SU-DHL-6 (cell line): ENCODE results near the gene HLA-DPA1.

Experiments
- H2AFZ ChIP-seq: fragments of 200-600 bp; sonication (generic); 2 replicates; pipeline ENCODE4 v1.6.1; 2014; ENCODE audit warnings: low read depth, mild to moderate bottlenecking, moderate library complexity, mixed read lengths, antibody characterized with exemption, low read length; ENCODE audit not compliant: severe bottlenecking
- H3F3A ChIP-seq: fragments of 200-600 bp; shearing (Covaris generic); 2 replicates; pipeline ENCODE4 v1.6.0; 2016; ENCODE audit warnings: antibody characterized with exemption, mild to moderate bottlenecking; ENCODE audit not compliant: insufficient read depth
- H3K27ac ChIP-seq: fragments of 200-600 bp; sonication (generic); 2 replicates; pipeline ENCODE4 v1.5.1; 2016; ENCODE audit warnings: low read depth, mild to moderate bottlenecking, low read length, moderate library complexity, mixed read lengths
- H3K27me3 ChIP-seq: fragments of 200-600 bp; sonication (generic), shearing (Covaris generic); 2 replicates; pipeline ENCODE4 v1.6.0; 2014; ENCODE audit warnings: mild to moderate bottlenecking, low read length
- H3K36me3 ChIP-seq: fragments of 200-600 bp; sonication (generic); 2 replicates; pipeline ENCODE4 v1.6.1; 2014; ENCODE audit warnings: mild to moderate bottlenecking, low read length, mixed read lengths
- H3K4me2 ChIP-seq: fragments of 300-600, 200-600 bp; shearing (Covaris generic), sonication (generic); 2 replicates; pipeline ENCODE4 v1.6.0; 2014; ENCODE audit warnings: low read length, low read depth, mild to moderate bottlenecking; ENCODE audit not compliant: poor library complexity, severe bottlenecking
- H3K4me3 ChIP-seq: fragments of 200-600 bp; sonication (generic); 2 replicates; pipeline ENCODE4 v1.5.1; 2014; ENCODE audit warnings: antibody characterized with exemption, low read length, mild to moderate bottlenecking, mixed read lengths; ENCODE audit not compliant: insufficient read depth, poor library complexity, severe bottlenecking
- H3K79me2 ChIP-seq: fragments of 200-600 bp; sonication (generic); 2 replicates; pipeline ENCODE4 v1.6.1; 2014; ENCODE audit warnings: mild to moderate bottlenecking, low read length, moderate library complexity; ENCODE audit not compliant: insufficient read depth
- H3K9ac ChIP-seq: fragments of 200-600 bp; sonication (generic); 2 replicates; pipeline ENCODE4 v1.7.0; 2014; ENCODE audit warnings: mild to moderate bottlenecking, low read length
- H3K9me2 ChIP-seq: fragments of 200-600 bp; sonication (generic); replicated peaks from 2 replicates; pipeline ENCODE4 v1.6.1; 2014; ENCODE audit warnings: low read length; ENCODE audit not compliant: insufficient read depth
- H3K9me3 ChIP-seq: fragments of 200-600 bp; sonication (generic); 2 replicates; pipeline ENCODE4 v1.6.1; 2014; ENCODE audit warnings: low read length, mixed read lengths; ENCODE audit not compliant: insufficient read depth
- H4K20me1 ChIP-seq: fragments of 200-600 bp; sonication (generic); 2 replicates; pipeline ENCODE4 v1.6.1; 2014; ENCODE audit warnings: low read depth, mild to moderate bottlenecking, antibody characterized with exemption, low read length, moderate library complexity, mixed read lengths
- EZH2phosphoT487 ChIP-seq: fragments of 200-600 bp; sonication (generic), shearing (Covaris generic); conservative IDR thresholded peaks from 2 replicates; pipeline ENCODE4 v1.6.1; 2018; ENCODE audit warnings: mild to moderate bottlenecking, antibody characterized with exemption, low read length, moderate library complexity, mixed read lengths
- TF ChIP-seq, protein P1 (sequence below): fragments of 200-600 bp; sonication (generic); IDR thresholded peaks from one replicate; pipeline ENCODE4 v1.5.1; 2017; ENCODE audit warnings: antibody characterized with exemption, mild to moderate bottlenecking, low read length, moderate library complexity; ENCODE audit not compliant: insufficient read depth, poor library complexity, severe bottlenecking

HLA-DPA1 gene

DNA sequence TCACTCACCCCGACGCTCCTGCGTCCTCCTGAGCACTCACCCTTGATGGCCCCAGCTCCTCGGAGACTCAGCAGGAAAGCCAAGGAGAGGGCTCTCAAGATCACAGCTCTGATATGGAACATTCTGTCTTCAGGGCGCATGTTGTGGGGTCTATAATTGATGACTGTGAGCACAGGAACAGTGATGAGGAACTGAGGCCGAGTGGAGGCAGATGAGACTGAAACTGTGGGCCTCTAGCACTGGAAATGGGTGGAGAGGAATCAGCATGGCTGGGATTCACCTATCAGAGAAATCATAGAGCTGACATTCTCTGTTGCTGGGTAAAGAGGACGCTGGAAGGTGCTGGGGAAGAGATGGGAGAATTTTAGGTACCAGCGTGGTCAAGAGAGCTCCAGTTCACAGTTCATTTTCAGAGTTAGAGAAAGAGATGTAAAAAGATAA is at the start of gene HLA-DPA1:
Gene HLA-DPA1 (minus strand): TSS at position 219 of the 441 bp plus-strand sequence.
- peak within 1 kb of the TSS; percentile 65 for H2AFZ ChIP-seq
- peak within 1 kb of the TSS; percentile 78 for H3K27ac ChIP-seq

DNA sequence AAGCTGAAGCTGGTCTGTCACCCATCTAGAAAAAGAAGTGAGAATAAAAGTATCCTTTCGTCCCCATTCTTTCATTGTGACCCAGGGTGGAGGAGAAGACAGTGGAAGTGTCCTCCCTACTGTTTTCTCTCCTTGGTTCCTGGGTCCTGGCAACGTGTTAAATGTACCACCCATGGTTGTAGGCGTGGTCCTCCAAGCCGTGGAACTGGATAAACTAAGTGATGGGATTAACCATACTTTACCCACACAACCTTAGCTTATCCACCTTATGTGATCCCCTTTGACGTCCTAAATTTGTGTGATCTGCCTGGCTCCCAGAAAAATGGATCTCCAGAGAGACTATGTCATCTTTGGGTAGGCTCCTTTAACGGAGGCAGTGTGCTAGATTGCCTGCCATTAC is 49.7 kb upstream of the HLA-DPA1 start:
- Histone ChIP-seq H3K4me2 (no peak overlapping the region), H3K36me3 (no peaks in the 10 kb centered on the region), H3K4me3 (no peak overlapping the region), H2AFZ (no peak overlapping the region), H3K79me2 (no peaks in the 10 kb centered on the region), H3K9me2 (no peaks in the 10 kb centered on the region), H3F3A (no peaks in the 10 kb centered on the region), H3K27ac (no peak overlapping the region), H4K20me1 (no peaks in the 10 kb centered on the region), H3K9ac (no peak overlapping the region), H3K9me3 (peaks cover 17% of the 10 kb centered on the region), H3K27me3 (no peaks in the 10 kb centered on the region)
- TF ChIP-seq, protein P1, sequence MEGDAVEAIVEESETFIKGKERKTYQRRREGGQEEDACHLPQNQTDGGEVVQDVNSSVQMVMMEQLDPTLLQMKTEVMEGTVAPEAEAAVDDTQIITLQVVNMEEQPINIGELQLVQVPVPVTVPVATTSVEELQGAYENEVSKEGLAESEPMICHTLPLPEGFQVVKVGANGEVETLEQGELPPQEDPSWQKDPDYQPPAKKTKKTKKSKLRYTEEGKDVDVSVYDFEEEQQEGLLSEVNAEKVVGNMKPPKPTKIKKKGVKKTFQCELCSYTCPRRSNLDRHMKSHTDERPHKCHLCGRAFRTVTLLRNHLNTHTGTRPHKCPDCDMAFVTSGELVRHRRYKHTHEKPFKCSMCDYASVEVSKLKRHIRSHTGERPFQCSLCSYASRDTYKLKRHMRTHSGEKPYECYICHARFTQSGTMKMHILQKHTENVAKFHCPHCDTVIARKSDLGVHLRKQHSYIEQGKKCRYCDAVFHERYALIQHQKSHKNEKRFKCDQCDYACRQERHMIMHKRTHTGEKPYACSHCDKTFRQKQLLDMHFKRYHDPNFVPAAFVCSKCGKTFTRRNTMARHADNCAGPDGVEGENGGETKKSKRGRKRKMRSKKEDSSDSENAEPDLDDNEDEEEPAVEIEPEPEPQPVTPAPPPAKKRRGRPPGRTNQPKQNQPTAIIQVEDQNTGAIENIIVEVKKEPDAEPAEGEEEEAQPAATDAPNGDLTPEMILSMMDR, result no peak
- TF ChIP-seq EZH2phosphoT487, result no peak

More for the DNA sequence above, at the start of gene HLA-DPA1:
- Histone ChIP-seq H3K27me3 (no peaks in the 10 kb centered on the region), H3K4me2 (peak within 1 kb of the TSS; percentile 92), H3F3A (peaks cover 36% of the 10 kb centered on the region), H3K4me3 (peak within 1 kb of the TSS; percentile 78), H3K9ac (peak within 1 kb of the TSS; percentile 70), H3K36me3 (peaks cover 19% of the 10 kb centered on the region; the same call in 1 of the 2 replicates), H3K9me3 (no peaks in the 10 kb centered on the region), H3K9me2 (no peaks in the 10 kb centered on the region), H4K20me1 (no peaks in the 10 kb centered on the region), H3K79me2 (peaks cover 67% of the 10 kb centered on the region)
- TF ChIP-seq EZH2phosphoT487, result no peak
- TF ChIP-seq, protein P1, result no peak

GRCh38 chr6:33120001-33120400 is 46.6 kb upstream of the HLA-DPA1 start:
- no peak overlapping the region for H2AFZ ChIP-seq
- H3K9ac ChIP-seq, result no peak overlapping the region
- no peak overlapping the region for H3K4me3 ChIP-seq
- H3K36me3 ChIP-seq, result no peaks in the 10 kb centered on the region
- H4K20me1 ChIP-seq, result no peaks in the 10 kb centered on the region
- H3K27me3 ChIP-seq, result no peaks in the 10 kb centered on the region
- no peaks in the 10 kb centered on the region for H3F3A ChIP-seq
- H3K79me2 ChIP-seq, result no peaks in the 10 kb centered on the region
- H3K9me3 ChIP-seq, result peaks cover 17% of the 10 kb centered on the region
- no peak overlapping the region for H3K4me2 ChIP-seq
- H3K27ac ChIP-seq, result no peak overlapping the region
- TF ChIP-seq EZH2phosphoT487, result no peak
- TF ChIP-seq, protein P1, result no peak
- H3K9me2 ChIP-seq, result no peaks in the 10 kb centered on the region
